HepG2 (cell line): ENCODE results near the gene PRR5L. TPM values are rescaled to one million over a fixed set of nuclear protein-coding genes. Genes with fewer than 3 reads are reported as not detected.

ENCODE experiments used
- ATAC-seq: fragments of 200-7000 bp; cut with Tn5 transposase; 3 replicates; pipeline ENCODE4 v1.9.1; 2020; ENCODE audit warnings: mild to moderate bottlenecking, moderate library complexity
- BruUV-seq: library from RNA; stranded (reverse); fragments of 400-500 nt; replicated peaks from 2 replicates; lab custom pipeline; 2021; lab: Mats Ljungman, UMichigan
- CTCF ChIA-PET: fragments of 300-600 bp; formaldehyde crosslinking; extraction: SDS; loops from one replicate; lab custom pipeline; 2021; ENCODE audit warnings: low total read pairs, inconsistent platforms, low intra/inter-chr PET ratio; lab: Yijun Ruan, JAX
- POLR2A ChIA-PET: fragments of 350-600 bp; sonication (Branson Sonifier 250); formaldehyde crosslinking; loops from one replicate; lab custom pipeline; 2020; ENCODE audit warnings: antibody characterized with exemption, inconsistent platforms; lab: Yijun Ruan, JAX
- DNase-seq: peaks from one replicate; pipeline ENCODE4 v3.0.0-alpha.2; 2015; ENCODE audit warnings: low spot score
- FAIRE-seq: peaks from 3 replicates; lab custom pipeline; 2011; peaks lifted over from hg19 to GRCh38; lab: Jason Lieb, UNC
- H2AFZ ChIP-seq: one replicate; pipeline ENCODE4 v1.6.1; 2011; ENCODE audit warnings: low read length, inconsistent platforms
- H3K27ac ChIP-seq: fragments of 300-600 bp; 3 replicates; pipeline ENCODE4 v1.8.0; 2011; ENCODE audit warnings: mixed run types, mild to moderate bottlenecking, mixed read lengths, low read length, inconsistent platforms; ENCODE audit not compliant: insufficient read depth; ENCODE audit errors: extremely low read length
- H3K27me3 ChIP-seq, 2 experiments: fragments of 200-600 bp in 1 of 2; 2 replicates in 1 of 2; 3 replicates in 1 of 2; pipeline versions ENCODE4 v1.6.0 to v1.8.0; 2011; ENCODE audit warnings: low read length in 2 of 2, mild to moderate bottlenecking in 2 of 2, moderate library complexity in 2 of 2, inconsistent platforms in 1 of 2; ENCODE audit not compliant: insufficient read depth in 2 of 2, control insufficient read depth in 1 of 2
- H3K36me3 ChIP-seq, 2 experiments: fragments of 200-600 bp in 1 of 2; replicated peaks in 1 of 2; 2 replicates in 1 of 2; 3 replicates in 1 of 2; pipeline versions ENCODE4 v1.5.1 to v1.8.0; 2011; ENCODE audit warnings: low read length in 2 of 2, inconsistent platforms in 1 of 2; ENCODE audit not compliant: insufficient read depth in 2 of 2, control insufficient read depth in 1 of 2
- H3K4me1 ChIP-seq: 2 replicates; pipeline ENCODE4 v1.5.1; 2012; ENCODE audit warnings: low read length, inconsistent platforms; ENCODE audit not compliant: insufficient read depth
- H3K4me2 ChIP-seq: 2 replicates; pipeline ENCODE4 v1.6.0; 2011; ENCODE audit warnings: low read depth, low read length, inconsistent platforms
- H3K4me3 ChIP-seq, 3 experiments: fragments of 200-600 bp in 1 of 3; sonication (generic), shearing (Covaris generic) in 1 of 3; replicated peaks in 1 of 3; 2 replicates each; pipeline ENCODE4 v1.5.1; 2011 to 2016; ENCODE audit warnings: low read length in 3 of 3, inconsistent platforms in 2 of 3, low read depth in 2 of 3, mild to moderate bottlenecking in 2 of 3, control low read depth in 1 of 3, mixed read lengths in 1 of 3; ENCODE audit not compliant: insufficient read depth in 1 of 3
- H3K79me2 ChIP-seq: one replicate; pipeline ENCODE4 v1.6.1; 2011; ENCODE audit warnings: low read length, inconsistent platforms; ENCODE audit not compliant: insufficient read depth
- H3K9ac ChIP-seq: 2 replicates; pipeline ENCODE4 v1.6.0; 2011; ENCODE audit warnings: mild to moderate bottlenecking, low read depth, low read length, inconsistent platforms; ENCODE audit not compliant: insufficient read depth
- H3K9me3 ChIP-seq: 2 replicates; pipeline ENCODE4 v1.5.1; 2012; ENCODE audit warnings: mild to moderate bottlenecking, low read length
- H4K20me1 ChIP-seq: 2 replicates; pipeline ENCODE4 v1.6.0; 2011; ENCODE audit warnings: inconsistent platforms, mild to moderate bottlenecking, low read length, moderate library complexity; ENCODE audit not compliant: insufficient read depth
- CEBPB ChIP-seq: IDR thresholded peaks from 2 replicates; pipeline ENCODE4 v1.6.1; 2011; ENCODE audit warnings: low read depth, low read length, improper control_type of control experiment, borderline replicate concordance
- MAFK ChIP-seq, 2 experiments: IDR thresholded peaks in 1 of 2; conservative IDR thresholded peaks in 1 of 2; 2 replicates each; pipeline ENCODE4 v1.6.1; 2011; ENCODE audit warnings: improper control_type of control experiment in 2 of 2, low read length in 2 of 2
- MTF2 ChIP-seq: sonication (generic); formaldehyde crosslinking; IDR thresholded peaks from 2 replicates; pipeline ENCODE4 v1.5.0; 2020; ENCODE audit warnings: missing genetic modification reagents, borderline replicate concordance
- NFIB ChIP-seq: sonication (generic); formaldehyde crosslinking; IDR thresholded peaks from 2 replicates; pipeline ENCODE4 v1.9.0; 2021; ENCODE audit warnings: missing genetic modification reagents, mild to moderate bottlenecking, borderline replicate concordance
- PAF1 ChIP-seq: IDR thresholded peaks from 2 replicates; pipeline ENCODE4 v1.6.1; 2016; ENCODE audit warnings: missing genetic modification reagents, missing compliant biosample characterization
- PHF20 ChIP-seq: sonication (generic); formaldehyde crosslinking; IDR thresholded peaks from 2 replicates; pipeline ENCODE4 v1.5.0; 2020; ENCODE audit warnings: mild to moderate bottlenecking, missing genetic modification reagents
- ZBTB10 ChIP-seq: sonication (generic); formaldehyde crosslinking; IDR thresholded peaks from 2 replicates; pipeline ENCODE4 v1.4.0; 2020; ENCODE audit warnings: missing genetic modification reagents, borderline replicate concordance
- ZNF430 ChIP-seq: sonication (generic); formaldehyde crosslinking; IDR thresholded peaks from 2 replicates; pipeline ENCODE4 v1.9.0; 2021; ENCODE audit warnings: mild to moderate bottlenecking, missing genetic modification reagents
- ZNF44 ChIP-seq: sonication (generic); formaldehyde crosslinking; IDR thresholded peaks from 2 replicates; pipeline ENCODE4 v1.5.1; 2020; ENCODE audit warnings: mild to moderate bottlenecking, missing genetic modification reagents
- ZNF510 ChIP-seq: sonication (generic); formaldehyde crosslinking; IDR thresholded peaks from 2 replicates; pipeline ENCODE4 v1.4.0; 2020; ENCODE audit warnings: low read depth, mild to moderate bottlenecking, missing genetic modification reagents
- ZNF543 ChIP-seq: sonication (generic); formaldehyde crosslinking; IDR thresholded peaks from 2 replicates; pipeline ENCODE4 v1.4.0; 2020; ENCODE audit warnings: mild to moderate bottlenecking, missing genetic modification reagents
- ZNF580 ChIP-seq: IDR thresholded peaks from 2 replicates; pipeline ENCODE4 v1.6.1; 2016; ENCODE audit warnings: low read depth, borderline replicate concordance
- ZNF780A ChIP-seq: sonication (generic); formaldehyde crosslinking; IDR thresholded peaks from 2 replicates; pipeline ENCODE4 v1.8.0; 2022; ENCODE audit warnings: mild to moderate bottlenecking, missing genetic modification reagents, moderate library complexity
- WGBS: methylation state at CpG from one replicate; pipeline ENCODE4 v1.1.6; 2017; ENCODE audit warnings: low lambda C conversion rate; 5-methylcytosine and 5-hydroxymethylcytosine counted together
- in situ Hi-C: cut with HindIII; loops from 2 replicates; pipeline ENCODE4 v1.10.0; 2017; ENCODE audit warnings: low pct_unique_long_range_greater_than_20kb; ENCODE audit not compliant: extremely low pct_ligation_motif_present
- intact Hi-C: fragments of 100-400 bp; cut with micrococcal nuclease; formaldehyde crosslinking; loops from one replicate; pipeline ENCODE4 v1.10.0; 2022; ENCODE audit not compliant: unreplicated experiment
- polyA plus RNA-seq, 8 experiments: library from polyadenylated mRNA; depleted of rRNA in 3 of 8; stranded (reverse) in 7 of 8; unstranded in 1 of 8; fragments of >200 nt; fragmentation: Illumina TruSeq in 4 of 8; extraction: Trizol in 4 of 8; gene quantifications; 2 replicates each; pipeline versions ENCODE4 v1.2.1 to v1.2.3, GENCODE V29; 2011 to 2016; ENCODE audit warnings: low read depth in 4 of 8, missing spikeins in 1 of 8, mixed read lengths in 1 of 8; ENCODE audit not compliant: insufficient read depth in 1 of 8
- total RNA-seq, 5 experiments: library from RNA; depleted of rRNA; stranded (reverse); fragments of >200 nt; fragmentation: Illumina TruSeq; extraction: Trizol; gene quantifications; 2 replicates each; pipeline ENCODE4 v1.2.3, GENCODE V29; 2016; ENCODE audit warnings: low read depth in 1 of 5
- TF ChIP-seq, protein P1 (sequence below): sonication (generic); formaldehyde crosslinking; IDR thresholded peaks from 2 replicates; pipeline ENCODE4 v1.8.1; 2023; ENCODE audit warnings: mild to moderate bottlenecking, missing genetic modification reagents, borderline replicate concordance
- TF ChIP-seq, protein P2 (sequence below): sonication (generic); formaldehyde crosslinking; IDR thresholded peaks from 2 replicates; pipeline ENCODE4 v1.4.0; 2020; ENCODE audit warnings: low read depth, mild to moderate bottlenecking, missing genetic modification reagents

Gene PRR5L
- total and polyA plus RNA-seq, 2 of the 13 experiments (the other 11 are each of a cell fraction or from before 2014, with no cell fraction given) = 0.16 TPM; not detected in 1

GRCh38 chr11:36361901-36362391 is 65.9 kb downstream of the PRR5L start:
- Histone ChIP-seq H3K4me2 (no peak overlapping the region), H3K27me3 (peaks cover 0 to 27% of the 10 kb centered on the region in 2 experiments; a peak in 4 of 5 replicates), H3K4me1 (no peaks in the 10 kb centered on the region), H3K4me3 (no peak overlapping the region), H3K9ac (no peak overlapping the region), H3K27ac (no peak overlapping the region), H3K79me2 (no peaks in the 10 kb centered on the region), H3K36me3 (no peaks in the 10 kb centered on the region), H2AFZ (no peak overlapping the region), H3K9me3 (no peaks in the 10 kb centered on the region), H4K20me1 (no peaks in the 10 kb centered on the region)
- ATAC-seq (no peak), FAIRE-seq (no peak), DNase-seq (no peak)
- POLR2A ChIA-PET = no interaction called here
- in situ Hi-C loops = no loop called here
- BruUV-seq = no TSS peak
- TF ChIP-seq MAFK (conservative IDR thresholded peaks at IDR 0.05 in 1 of 2, IDR thresholded peaks at IDR 0.05 in 1 of 2; ENCODE audit: low read length in 2 of 2) = 0 out of 4 replicates have a peak, but pooled peaks of 1 of the 2 experiments have one; percentile 16
- TF ChIP-seq ZBTB10 = no peak
- 8% methylated on average over 11 of the region's 11 CpGs for WGBS
- CTCF ChIA-PET = no interaction called here
- intact Hi-C loops = no loop called here

- BruUV-seq = no TSS peak
- Histone ChIP-seq H4K20me1 (no peaks in the 10 kb centered on the region), H3K9ac (no peak overlapping the region), H3K27me3 (peaks cover 0 to 27% of the 10 kb centered on the region in 2 experiments; a peak in 4 of 5 replicates), H2AFZ (no peak overlapping the region), H3K36me3 (no peaks in the 10 kb centered on the region), H3K9me3 (no peaks in the 10 kb centered on the region), H3K4me1 (no peaks in the 10 kb centered on the region), H3K27ac (no peak overlapping the region), H3K79me2 (no peaks in the 10 kb centered on the region), H3K4me2 (no peak overlapping the region), H3K4me3 (no peak overlapping the region)
- DNase-seq (no peak), FAIRE-seq (no peak), ATAC-seq (no peak)
- POLR2A ChIA-PET = no interaction called here
- in situ Hi-C loops (no loop called here), intact Hi-C loops (no loop called here)
- 0% methylated on average over 4 of the region's 4 CpGs for WGBS
- CTCF ChIA-PET = no interaction called here
- TF ChIP-seq ZNF44 (no peak), ZNF510 (no peak), ZNF543 (no peak), MTF2 (CRISPR knock-in tag) (no peak), ZNF780A (CRISPR knock-in tag) (no peak), PAF1 (CRISPR knock-in tag) (no peak), PHF20 (CRISPR knock-in tag) (no peak), NFIB (CRISPR knock-in tag) (no peak), ZNF580 (no peak), ZNF430 (CRISPR knock-in tag) (no peak), CEBPB (no peak)
- TF ChIP-seq, protein P1, sequence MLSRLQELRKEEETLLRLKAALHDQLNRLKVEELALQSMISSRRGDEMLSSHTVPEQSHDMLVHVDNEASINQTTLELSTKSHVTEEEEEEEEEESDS (CRISPR knock-in tag) = no peak
- TF ChIP-seq, protein P2, sequence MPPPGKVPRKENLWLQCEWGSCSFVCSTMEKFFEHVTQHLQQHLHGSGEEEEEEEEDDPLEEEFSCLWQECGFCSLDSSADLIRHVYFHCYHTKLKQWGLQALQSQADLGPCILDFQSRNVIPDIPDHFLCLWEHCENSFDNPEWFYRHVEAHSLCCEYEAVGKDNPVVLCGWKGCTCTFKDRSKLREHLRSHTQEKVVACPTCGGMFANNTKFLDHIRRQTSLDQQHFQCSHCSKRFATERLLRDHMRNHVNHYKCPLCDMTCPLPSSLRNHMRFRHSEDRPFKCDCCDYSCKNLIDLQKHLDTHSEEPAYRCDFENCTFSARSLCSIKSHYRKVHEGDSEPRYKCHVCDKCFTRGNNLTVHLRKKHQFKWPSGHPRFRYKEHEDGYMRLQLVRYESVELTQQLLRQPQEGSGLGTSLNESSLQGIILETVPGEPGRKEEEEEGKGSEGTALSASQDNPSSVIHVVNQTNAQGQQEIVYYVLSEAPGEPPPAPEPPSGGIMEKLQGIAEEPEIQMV (CRISPR knock-in tag) = no peak
Observed at GRCh38 chr11:36362902-36363301, 66.8 kb downstream of the PRR5L start.
